ENCODE measurements around the gene RLN3. TPM values are rescaled to one million over a fixed set of nuclear protein-coding genes. Genes with fewer than 3 reads are reported as not detected.

RLN3 gene
- total and polyA plus RNA-seq, 9 of the 15 experiments (the other 6 are each of a cell fraction or from before 2014, with no cell fraction given), result 0.31 to 1.2 (median 0.71) TPM; not detected in 6

GRCh38 chr19:14005349-14006084, 22.4 kb upstream of the RLN3 start (continued):
- no peak for TF ChIP-seq MAX (CRISPR knock-in tag; IDR thresholded peaks at IDR 0.05)
- TF ChIP-seq NR2C1 (IDR thresholded peaks at IDR 0.05), result no peak
- 0 out of 2 replicates have a peak, but pooled peaks have one; percentile 11 for TF ChIP-seq NR2C1 (tag; IDR thresholded peaks at IDR 0.05)
- no peak for TF ChIP-seq SMAD2 (IDR thresholded peaks at IDR 0.05; ENCODE audit: low read depth, low read length)
- no peak for TF ChIP-seq RFX1 (IDR thresholded peaks at IDR 0.05)
- peak; percentile 94 for TF ChIP-seq POLR2G (IDR thresholded peaks at IDR 0.05; ENCODE audit: low read depth, low read length)
- no peak for TF ChIP-seq ZBTB12 (CRISPR knock-in tag; IDR thresholded peaks at IDR 0.05)
- TF ChIP-seq ZBTB1 (CRISPR knock-in tag; IDR thresholded peaks at IDR 0.05; ENCODE audit: borderline replicate concordance, low read depth), result 0 out of 2 replicates have a peak, but pooled peaks have one; percentile 43
- TF ChIP-seq ZNF282 (CRISPR knock-in tag; IDR thresholded peaks at IDR 0.05), result no peak
- TF ChIP-seq KAT2B (IDR thresholded peaks at IDR 0.05; ENCODE audit: low read depth, low read length), result no peak
- TF ChIP-seq SAFB (IDR thresholded peaks at IDR 0.05; ENCODE audit: borderline replicate concordance, low read depth, low read length), result no peak
- peak; percentile 97 to 99 for TF ChIP-seq RCOR1 (IDR thresholded peaks at IDR 0.05; ENCODE audit: borderline replicate concordance in 1 of 2, low read depth in 2 of 2, low read length in 2 of 2)
- TF ChIP-seq PHTF2 (CRISPR knock-in tag; IDR thresholded peaks at IDR 0.05), result no peak
- no peak for TF ChIP-seq ZBTB8A (IDR thresholded peaks at IDR 0.05; ENCODE audit: partially characterized antibody)
- no peak for TF ChIP-seq KAT8 (IDR thresholded peaks at IDR 0.05; ENCODE audit: low read depth)
- no peak for TF ChIP-seq ATF7 (IDR thresholded peaks at IDR 0.05)
- peak; percentile 72; the same call in 1 of the 2 replicates for TF ChIP-seq POLR2H (tag; IDR thresholded peaks at IDR 0.05; ENCODE audit: low read depth)
- TF ChIP-seq CHCHD3 (CRISPR knock-in tag; IDR thresholded peaks at IDR 0.05), result no peak
- TF ChIP-seq SREBF1 (IDR thresholded peaks at IDR 0.05; ENCODE audit: borderline replicate concordance, low read depth, low read length), result no peak
- no peak for TF ChIP-seq HNRNPLL (IDR thresholded peaks at IDR 0.05; ENCODE audit: low read depth, low read length, poor library complexity, severe bottlenecking)
- no peak for TF ChIP-seq E2F3 (CRISPR knock-in tag; IDR thresholded peaks at IDR 0.05)
- TF ChIP-seq RFX5 (IDR thresholded peaks at IDR 0.05; ENCODE audit: low read depth, low read length), result no peak
- TF ChIP-seq STAG1 (CRISPR knock-in tag; IDR thresholded peaks at IDR 0.05; ENCODE audit: borderline replicate concordance), result no peak
- no peak for TF ChIP-seq ZNF143 (CRISPR knock-in tag; IDR thresholded peaks at IDR 0.05)
- TF ChIP-seq MTA2 (IDR thresholded peaks at IDR 0.05; ENCODE audit: low read depth), result no peak; the same call in 1 of the 2 replicates
- peak; percentile 63 for TF ChIP-seq CEBPB (tag; IDR thresholded peaks at IDR 0.05)
- no peak for TF ChIP-seq PTRF (tag; IDR thresholded peaks at IDR 0.05)
- TF ChIP-seq MYNN (IDR thresholded peaks at IDR 0.05), result no peak
- TF ChIP-seq MYNN (CRISPR knock-in tag; IDR thresholded peaks at IDR 0.05), result no peak
- no peak for TF ChIP-seq SNRNP70 (optimal IDR thresholded peaks at IDR 0.05; ENCODE audit: low read depth, low read length)
- TF ChIP-seq FIP1L1 (IDR thresholded peaks at IDR 0.05; ENCODE audit: low read depth, low read length, poor library complexity, severe bottlenecking), result no peak

Data from K562 (cell line).